SK-N-DZ (cell line): ENCODE data around the gene C3orf20.
A peak's percentile ranks its signal among the peaks of the same experiment; 100 is the strongest.

Experiments used
- DNase-seq: peaks from one replicate; pipeline ENCODE4 v3.0.0-alpha.2; 2015; ENCODE audit warnings: low spot score

Gene C3orf20

GRCh38 chr3:14698601-14699244 lies 23.8 kb downstream of the C3orf20 start:
- DNase-seq: no peak

GRCh38 chr3:14699643-14700042 lies 24.7 kb downstream of the C3orf20 start:
- no peak for DNase-seq

- DNase-seq: no peak
These were observed 25.9 kb downstream of the C3orf20 start for GRCh38 chr3:14700891-14701290.

- no peak for DNase-seq
These were observed 26.7 kb downstream of the C3orf20 start for GRCh38 chr3:14701676-14702075.

- DNase-seq: no peak
These were observed 28.3 kb downstream of the C3orf20 start for GRCh38 chr3:14703128-14703750.

- no peak for DNase-seq
These were observed 28.9 kb downstream of the C3orf20 start for GRCh38 chr3:14703791-14704190.

- DNase-seq: no peak
These were observed 31.2 kb downstream of the C3orf20 start for GRCh38 chr3:14706096-14706495.

GRCh38 chr3:14716591-14716990 lies 41.6 kb downstream of the C3orf20 start:
- DNase-seq: no peak

- DNase-seq: no peak
These were observed 42.4 kb downstream of the C3orf20 start for GRCh38 chr3:14717307-14717706.

- no peak for DNase-seq
These were observed 43.6 kb downstream of the C3orf20 start for GRCh38 chr3:14718539-14718938.

GRCh38 chr3:14719006-14719405 lies 44.1 kb downstream of the C3orf20 start:
- DNase-seq: no peak

GRCh38 chr3:14721126-14721864 lies 46.4 kb downstream of the C3orf20 start:
- no peak for DNase-seq

- no peak for DNase-seq
These were observed 50.1 kb downstream of the C3orf20 start for GRCh38 chr3:14725013-14725412.

GRCh38 chr3:14725564-14726440 lies 50.9 kb downstream of the C3orf20 start:
- DNase-seq: peak; percentile 64

GRCh38 chr3:14726441-14726780 lies 51.5 kb downstream of the C3orf20 start:
- DNase-seq: no peak

- DNase-seq: no peak
These were observed 53.2 kb downstream of the C3orf20 start for GRCh38 chr3:14728113-14728512.

- no peak for DNase-seq
These were observed 55.9 kb downstream of the C3orf20 start for GRCh38 chr3:14730703-14731382.

- no peak for DNase-seq
These were observed 66.0 kb downstream of the C3orf20 start for GRCh38 chr3:14740983-14741382.

GRCh38 chr3:14741510-14741909 lies 66.6 kb downstream of the C3orf20 start:
- no peak for DNase-seq

- DNase-seq: no peak
These were observed 69.6 kb downstream of the C3orf20 start for GRCh38 chr3:14744556-14744955.

- no peak for DNase-seq
These were observed 75.7 kb downstream of the C3orf20 start for GRCh38 chr3:14750650-14751049.
